Uterus (tissue), 2 donors: Measurements from ENCODE around the gene CRY1.

ENCODE experiments used
- POLR2A ChIP-seq, 2 donors: fragments of 450-650 bp; IDR thresholded peaks; one replicate each; pipeline ENCODE4 v1.6.1; 2016; ENCODE audit warnings: antibody characterized with exemption in 2 of 2, mild to moderate bottlenecking in 1 of 2, moderate library complexity in 1 of 2
- TF ChIP-seq, protein P1 (sequence below), 4 experiments: fragments of 200-600 bp in 2 of 4; fragments of 450-650 bp in 2 of 4; sonication (generic) in 2 of 4; IDR thresholded peaks; one replicate each; pipeline ENCODE4 v1.5.1; 2016 to 2019; ENCODE audit warnings: antibody characterized with exemption in 4 of 4, mild to moderate bottlenecking in 2 of 4, moderate library complexity in 1 of 4

- TF ChIP-seq, protein P1, sequence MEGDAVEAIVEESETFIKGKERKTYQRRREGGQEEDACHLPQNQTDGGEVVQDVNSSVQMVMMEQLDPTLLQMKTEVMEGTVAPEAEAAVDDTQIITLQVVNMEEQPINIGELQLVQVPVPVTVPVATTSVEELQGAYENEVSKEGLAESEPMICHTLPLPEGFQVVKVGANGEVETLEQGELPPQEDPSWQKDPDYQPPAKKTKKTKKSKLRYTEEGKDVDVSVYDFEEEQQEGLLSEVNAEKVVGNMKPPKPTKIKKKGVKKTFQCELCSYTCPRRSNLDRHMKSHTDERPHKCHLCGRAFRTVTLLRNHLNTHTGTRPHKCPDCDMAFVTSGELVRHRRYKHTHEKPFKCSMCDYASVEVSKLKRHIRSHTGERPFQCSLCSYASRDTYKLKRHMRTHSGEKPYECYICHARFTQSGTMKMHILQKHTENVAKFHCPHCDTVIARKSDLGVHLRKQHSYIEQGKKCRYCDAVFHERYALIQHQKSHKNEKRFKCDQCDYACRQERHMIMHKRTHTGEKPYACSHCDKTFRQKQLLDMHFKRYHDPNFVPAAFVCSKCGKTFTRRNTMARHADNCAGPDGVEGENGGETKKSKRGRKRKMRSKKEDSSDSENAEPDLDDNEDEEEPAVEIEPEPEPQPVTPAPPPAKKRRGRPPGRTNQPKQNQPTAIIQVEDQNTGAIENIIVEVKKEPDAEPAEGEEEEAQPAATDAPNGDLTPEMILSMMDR (IDR thresholded peaks at IDR 0.05) = no peak
- TF ChIP-seq POLR2A (IDR thresholded peaks at IDR 0.05) = no peak
Measured at GRCh38 chr12:106978035-106978800, 115.1 kb downstream of the CRY1 start.
